Measurements from ENCODE around the gene FCN2.

DNA sequence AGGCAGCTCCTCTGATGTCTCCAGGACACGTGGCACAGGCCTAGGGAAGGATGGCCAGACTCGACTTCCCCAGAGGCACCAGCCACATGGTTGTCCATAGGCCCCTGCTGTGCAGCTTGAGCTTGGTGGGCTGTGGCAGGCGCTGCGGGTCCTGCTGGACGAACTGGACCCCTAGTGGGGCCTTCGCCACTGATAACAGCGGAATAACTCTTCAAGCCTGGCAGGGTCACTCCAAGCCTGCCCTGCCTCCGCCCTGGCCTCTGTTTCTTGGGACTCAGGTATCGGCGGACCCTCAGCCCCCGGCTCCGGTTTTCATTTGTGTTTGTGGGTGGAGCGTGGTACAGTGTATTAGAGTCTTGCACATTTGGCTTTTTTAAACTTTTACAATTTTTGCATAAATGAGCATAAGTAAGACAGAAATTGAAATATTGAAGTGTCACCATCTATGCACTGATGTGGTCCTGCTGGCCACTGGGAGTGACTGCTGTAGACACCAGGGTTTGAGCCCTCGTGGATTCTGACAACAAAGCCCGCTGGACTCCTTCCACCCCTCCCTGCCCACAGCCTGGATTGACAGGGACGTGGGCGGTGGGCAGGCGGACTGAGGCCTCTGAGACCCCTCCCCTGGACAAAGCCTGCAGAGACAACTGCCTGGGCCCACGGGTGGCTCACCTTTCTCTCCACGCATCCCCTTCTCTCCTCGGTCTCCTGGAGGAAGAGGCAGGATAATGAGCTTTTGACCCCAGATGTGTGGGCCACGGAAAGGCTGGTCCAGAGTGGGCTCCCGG, 33.3 kb downstream of the FCN2 start:
- TF ChIP-seq BCL11A (tag by site-specific recombination; IDR thresholded peaks at IDR 0.05; ENCODE audit: low read depth), result no peak
- no peak for TF ChIP-seq ZBTB7A (tag by site-specific recombination; IDR thresholded peaks at IDR 0.05; ENCODE audit: low read depth)
- TF ChIP-seq, protein P1, sequence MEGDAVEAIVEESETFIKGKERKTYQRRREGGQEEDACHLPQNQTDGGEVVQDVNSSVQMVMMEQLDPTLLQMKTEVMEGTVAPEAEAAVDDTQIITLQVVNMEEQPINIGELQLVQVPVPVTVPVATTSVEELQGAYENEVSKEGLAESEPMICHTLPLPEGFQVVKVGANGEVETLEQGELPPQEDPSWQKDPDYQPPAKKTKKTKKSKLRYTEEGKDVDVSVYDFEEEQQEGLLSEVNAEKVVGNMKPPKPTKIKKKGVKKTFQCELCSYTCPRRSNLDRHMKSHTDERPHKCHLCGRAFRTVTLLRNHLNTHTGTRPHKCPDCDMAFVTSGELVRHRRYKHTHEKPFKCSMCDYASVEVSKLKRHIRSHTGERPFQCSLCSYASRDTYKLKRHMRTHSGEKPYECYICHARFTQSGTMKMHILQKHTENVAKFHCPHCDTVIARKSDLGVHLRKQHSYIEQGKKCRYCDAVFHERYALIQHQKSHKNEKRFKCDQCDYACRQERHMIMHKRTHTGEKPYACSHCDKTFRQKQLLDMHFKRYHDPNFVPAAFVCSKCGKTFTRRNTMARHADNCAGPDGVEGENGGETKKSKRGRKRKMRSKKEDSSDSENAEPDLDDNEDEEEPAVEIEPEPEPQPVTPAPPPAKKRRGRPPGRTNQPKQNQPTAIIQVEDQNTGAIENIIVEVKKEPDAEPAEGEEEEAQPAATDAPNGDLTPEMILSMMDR (tag by site-specific recombination; IDR thresholded peaks at IDR 0.05), result no peak
- TF ChIP-seq, protein P2, sequence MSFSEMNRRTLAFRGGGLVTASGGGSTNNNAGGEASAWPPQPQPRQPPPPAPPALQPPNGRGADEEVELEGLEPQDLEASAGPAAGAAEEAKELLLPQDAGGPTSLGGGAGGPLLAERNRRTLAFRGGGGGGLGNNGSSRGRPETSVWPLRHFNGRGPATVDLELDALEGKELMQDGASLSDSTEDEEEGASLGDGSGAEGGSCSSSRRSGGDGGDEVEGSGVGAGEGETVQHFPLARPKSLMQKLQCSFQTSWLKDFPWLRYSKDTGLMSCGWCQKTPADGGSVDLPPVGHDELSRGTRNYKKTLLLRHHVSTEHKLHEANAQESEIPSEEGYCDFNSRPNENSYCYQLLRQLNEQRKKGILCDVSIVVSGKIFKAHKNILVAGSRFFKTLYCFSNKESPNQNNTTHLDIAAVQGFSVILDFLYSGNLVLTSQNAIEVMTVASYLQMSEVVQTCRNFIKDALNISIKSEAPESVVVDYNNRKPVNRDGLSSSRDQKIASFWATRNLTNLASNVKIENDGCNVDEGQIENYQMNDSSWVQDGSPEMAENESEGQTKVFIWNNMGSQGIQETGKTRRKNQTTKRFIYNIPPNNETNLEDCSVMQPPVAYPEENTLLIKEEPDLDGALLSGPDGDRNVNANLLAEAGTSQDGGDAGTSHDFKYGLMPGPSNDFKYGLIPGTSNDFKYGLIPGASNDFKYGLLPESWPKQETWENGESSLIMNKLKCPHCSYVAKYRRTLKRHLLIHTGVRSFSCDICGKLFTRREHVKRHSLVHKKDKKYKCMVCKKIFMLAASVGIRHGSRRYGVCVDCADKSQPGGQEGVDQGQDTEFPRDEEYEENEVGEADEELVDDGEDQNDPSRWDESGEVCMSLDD (tag by site-specific recombination; IDR thresholded peaks at IDR 0.05), result no peak
- no peak for TF ChIP-seq ZNF239 (tag by site-specific recombination; IDR thresholded peaks at IDR 0.05)

Measured in HEK293 (cell line).